WTC11 (cell line): ENCODE measurements around the gene TPP1. TPM values are rescaled to one million over a fixed set of nuclear protein-coding genes. Genes with fewer than 3 reads are reported as not detected.

Experiments
- ATAC-seq: fragments of 200-7000 bp; cut with Tn5 transposase; 2 replicates; pipeline ENCODE4 v1.10.0; 2021; ENCODE audit warnings: mild to moderate bottlenecking, moderate library complexity
- CTCF ChIA-PET: fragments of 300-600 bp; sonication (Branson Sonifier 250); formaldehyde crosslinking; loops from one replicate; lab custom pipeline; 2021; ENCODE audit warnings: antibody characterized with exemption; lab: Charles Lee
- POLR2A ChIA-PET: fragments of 350-600 bp; sonication (Branson Sonifier 250); formaldehyde crosslinking; loops from one replicate; lab custom pipeline; 2021; ENCODE audit warnings: antibody characterized with exemption; lab: Charles Lee
- DNase-seq: peaks from one replicate; pipeline ENCODE4 v3.0.0; 2021; ENCODE audit warnings: low spot score
- H3K27ac Mint-ChIP-seq: 2 replicates; pipeline ENCODE4 v1.8.0; 2021; ENCODE audit warnings: mixed read lengths
- H3K27me3 Mint-ChIP-seq: 2 replicates; pipeline ENCODE4 v1.8.0; 2021; ENCODE audit warnings: low read depth, mild to moderate bottlenecking, moderate library complexity, mixed read lengths
- H3K36me3 Mint-ChIP-seq: 2 replicates; pipeline ENCODE4 v1.8.0; 2021; ENCODE audit warnings: mixed read lengths
- H3K4me1 Mint-ChIP-seq: 2 replicates; pipeline ENCODE4 v1.8.0; 2022; ENCODE audit warnings: mixed read lengths
- H3K4me3 Mint-ChIP-seq: 2 replicates; pipeline ENCODE4 v1.8.0; 2021; ENCODE audit warnings: mild to moderate bottlenecking, moderate library complexity, mixed read lengths
- H3K9me3 Mint-ChIP-seq: 2 replicates; pipeline ENCODE4 v1.8.0; 2021; ENCODE audit warnings: mixed read lengths
- ATF1 ChIP-seq: sonication (generic); formaldehyde crosslinking; IDR thresholded peaks from 2 replicates; pipeline ENCODE4 v1.8.1; 2023; ENCODE audit warnings: mild to moderate bottlenecking, moderate library complexity, missing genetic modification reagents
- CREB1 ChIP-seq: sonication (generic); formaldehyde crosslinking; IDR thresholded peaks from 2 replicates; pipeline ENCODE4 v1.8.0; 2023; ENCODE audit warnings: mild to moderate bottlenecking, missing genetic modification reagents
- CREM ChIP-seq: sonication (generic); formaldehyde crosslinking; IDR thresholded peaks from 2 replicates; pipeline ENCODE4 v1.8.1; 2022; ENCODE audit warnings: mild to moderate bottlenecking, missing genetic modification reagents, moderate library complexity
- GTF2I ChIP-seq: fragments of 250-450 bp; sonication (Bioruptor Pico); conservative IDR thresholded peaks from 2 replicates; pipeline ENCODE4 v1.4.0; 2021; ENCODE audit warnings: mild to moderate bottlenecking
- HMGA2 ChIP-seq: fragments of 250-450 bp; sonication (Bioruptor Pico); IDR thresholded peaks from 2 replicates; pipeline ENCODE4 v1.4.0; 2021; ENCODE audit warnings: mild to moderate bottlenecking, moderate library complexity
- KAT7 ChIP-seq: sonication (generic); formaldehyde crosslinking; IDR thresholded peaks from 2 replicates; pipeline ENCODE4 v1.8.1; 2023; ENCODE audit warnings: missing genetic modification reagents, mild to moderate bottlenecking, borderline replicate concordance
- NR3C1 ChIP-seq: sonication (generic); formaldehyde crosslinking; conservative IDR thresholded peaks from 2 replicates; pipeline ENCODE4 v1.8.1; 2023; ENCODE audit warnings: low read depth, mild to moderate bottlenecking, missing genetic modification reagents
- RELA ChIP-seq: sonication (generic); formaldehyde crosslinking; IDR thresholded peaks from 2 replicates; pipeline ENCODE4 v1.8.1; 2022; ENCODE audit warnings: missing genetic modification reagents, mild to moderate bottlenecking, borderline replicate concordance
- SMAD3 ChIP-seq: sonication (generic); formaldehyde crosslinking; IDR thresholded peaks from 2 replicates; pipeline ENCODE4 v1.8.0; 2022; ENCODE audit warnings: missing genetic modification reagents, mild to moderate bottlenecking, borderline replicate concordance
- SMAD4 ChIP-seq: sonication (generic); formaldehyde crosslinking; IDR thresholded peaks from 2 replicates; pipeline ENCODE4 v1.8.0; 2022; ENCODE audit warnings: mild to moderate bottlenecking, missing genetic modification reagents
- SOX15 ChIP-seq: fragments of 250-450 bp; sonication (Bioruptor Pico); IDR thresholded peaks from 2 replicates; pipeline ENCODE4 v1.9.0; 2021; ENCODE audit warnings: mild to moderate bottlenecking
- SP1 ChIP-seq: sonication (generic); formaldehyde crosslinking; conservative IDR thresholded peaks from 2 replicates; pipeline ENCODE4 v1.8.1; 2022; ENCODE audit warnings: missing genetic modification reagents
- TEAD1 ChIP-seq: sonication (generic); formaldehyde crosslinking; IDR thresholded peaks from 2 replicates; pipeline ENCODE4 v1.8.0; 2022; ENCODE audit warnings: mild to moderate bottlenecking, missing genetic modification reagents
- TEAD4 ChIP-seq: sonication (generic); formaldehyde crosslinking; IDR thresholded peaks from 2 replicates; pipeline ENCODE4 v1.8.0; 2022; ENCODE audit warnings: mild to moderate bottlenecking, missing genetic modification reagents
- TP53 ChIP-seq: sonication (generic); formaldehyde crosslinking; IDR thresholded peaks from 2 replicates; pipeline ENCODE4 v1.8.1; 2023; ENCODE audit warnings: mild to moderate bottlenecking, missing genetic modification reagents
- ZNF121 ChIP-seq: sonication (generic); formaldehyde crosslinking; IDR thresholded peaks from 2 replicates; pipeline ENCODE4 v1.8.0; 2023; ENCODE audit warnings: missing genetic modification reagents
- ZNF263 ChIP-seq: sonication (generic); formaldehyde crosslinking; IDR thresholded peaks from 2 replicates; pipeline ENCODE4 v1.8.1; 2022; ENCODE audit warnings: low read depth, mild to moderate bottlenecking, moderate library complexity, missing genetic modification reagents
- total RNA-seq: library from RNA; stranded (reverse); gene quantifications from 3 replicates; pipeline ENCODE4 v1.2.3, GENCODE V29; 2021
- TF ChIP-seq, protein P1 (sequence below): sonication (generic); formaldehyde crosslinking; IDR thresholded peaks from 2 replicates; pipeline ENCODE4 v1.8.1; 2023; ENCODE audit warnings: mild to moderate bottlenecking, missing genetic modification reagents, moderate library complexity
- TF ChIP-seq, protein P2 (sequence below): sonication (generic); formaldehyde crosslinking; IDR thresholded peaks from 2 replicates; pipeline ENCODE4 v1.8.0; 2022; ENCODE audit warnings: mild to moderate bottlenecking, missing genetic modification reagents
- TF ChIP-seq, protein P3 (sequence below): sonication (generic); formaldehyde crosslinking; IDR thresholded peaks from 2 replicates; pipeline ENCODE4 v1.8.0; 2023; ENCODE audit warnings: missing genetic modification reagents
- TF ChIP-seq, protein P4 (sequence below): fragments of 250-450 bp; sonication (Bioruptor Pico); IDR thresholded peaks from 2 replicates; pipeline ENCODE4 v2.1.2; 2022; ENCODE audit warnings: mild to moderate bottlenecking, moderate library complexity
- TF ChIP-seq, protein P5 (sequence below): sonication (generic); formaldehyde crosslinking; conservative IDR thresholded peaks from 2 replicates; pipeline ENCODE4 v1.8.1; 2023; ENCODE audit warnings: mild to moderate bottlenecking, low read depth, missing genetic modification reagents, moderate library complexity

Gene TPP1
- total RNA-seq, 1 experiment from 2014 or later, result 36.2 TPM

DNA sequence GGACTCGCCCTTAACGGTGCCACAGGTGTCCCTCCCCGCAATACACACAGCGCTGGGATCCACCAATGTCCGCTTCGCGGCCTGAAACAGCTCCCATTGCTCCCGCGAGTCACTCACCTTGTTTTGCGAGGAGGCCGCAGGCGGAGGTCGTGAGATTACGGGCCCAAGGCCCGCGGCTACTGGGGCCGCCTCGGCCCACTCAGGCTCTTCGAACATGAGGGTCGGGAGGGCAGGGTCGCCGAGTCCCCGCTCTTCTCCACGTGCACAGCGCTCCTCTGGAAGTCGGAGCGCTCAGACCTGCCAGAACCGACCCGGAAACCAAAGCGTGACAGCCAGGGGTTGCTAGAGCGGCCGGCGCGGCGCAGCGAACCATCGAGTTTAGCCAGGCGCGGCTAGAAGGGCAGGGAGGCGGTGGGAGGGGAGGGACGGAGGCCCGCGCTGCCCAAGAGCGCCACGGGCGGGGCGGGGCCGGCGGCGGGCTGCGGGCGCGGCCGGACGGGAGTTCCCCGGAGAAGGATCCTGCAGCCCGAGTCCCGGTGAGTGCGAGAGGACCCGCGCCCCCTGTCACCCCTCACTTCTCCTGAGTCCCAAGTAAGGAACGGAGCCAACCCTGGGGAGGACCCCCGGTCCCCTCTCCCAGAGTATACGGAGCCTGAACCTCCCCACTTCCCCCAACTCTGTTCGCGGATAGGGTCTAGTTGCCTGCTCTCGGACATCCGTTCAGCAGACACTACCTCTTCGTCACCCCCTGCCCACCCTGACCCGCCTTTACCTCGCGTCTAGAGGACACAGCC, 15.7 kb downstream of the TPP1 start, which contains the start of the genes ILK and RRP8 (continued):
- peak; percentile 77; the same call in 1 of the 2 replicates for TF ChIP-seq RELA (CRISPR knock-in tag)
- TF ChIP-seq, protein P1, sequence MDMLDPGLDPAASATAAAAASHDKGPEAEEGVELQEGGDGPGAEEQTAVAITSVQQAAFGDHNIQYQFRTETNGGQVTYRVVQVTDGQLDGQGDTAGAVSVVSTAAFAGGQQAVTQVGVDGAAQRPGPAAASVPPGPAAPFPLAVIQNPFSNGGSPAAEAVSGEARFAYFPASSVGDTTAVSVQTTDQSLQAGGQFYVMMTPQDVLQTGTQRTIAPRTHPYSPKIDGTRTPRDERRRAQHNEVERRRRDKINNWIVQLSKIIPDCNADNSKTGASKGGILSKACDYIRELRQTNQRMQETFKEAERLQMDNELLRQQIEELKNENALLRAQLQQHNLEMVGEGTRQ (CRISPR knock-in tag), result peak; percentile 65
- TF ChIP-seq CREM (CRISPR knock-in tag), result peak; percentile 62
- TF ChIP-seq SOX15 (CRISPR knock-in tag), result no peak
- 0 out of 2 replicates have a peak, but pooled peaks have one; percentile 95 for TF ChIP-seq KAT7 (CRISPR knock-in tag)
- TF ChIP-seq HMGA2 (CRISPR knock-in tag), result no peak
- no peak for TF ChIP-seq ZNF121 (CRISPR knock-in tag)
- TF ChIP-seq ATF1 (CRISPR knock-in tag), result no peak
- TF ChIP-seq ZNF263 (CRISPR knock-in tag), result no peak
- TF ChIP-seq NR3C1, result 0 out of 2 replicates have a peak, but pooled peaks have one; percentile 53
- peak; percentile 87; the same call in 1 of the 2 replicates for TF ChIP-seq TP53
- TF ChIP-seq, protein P2, sequence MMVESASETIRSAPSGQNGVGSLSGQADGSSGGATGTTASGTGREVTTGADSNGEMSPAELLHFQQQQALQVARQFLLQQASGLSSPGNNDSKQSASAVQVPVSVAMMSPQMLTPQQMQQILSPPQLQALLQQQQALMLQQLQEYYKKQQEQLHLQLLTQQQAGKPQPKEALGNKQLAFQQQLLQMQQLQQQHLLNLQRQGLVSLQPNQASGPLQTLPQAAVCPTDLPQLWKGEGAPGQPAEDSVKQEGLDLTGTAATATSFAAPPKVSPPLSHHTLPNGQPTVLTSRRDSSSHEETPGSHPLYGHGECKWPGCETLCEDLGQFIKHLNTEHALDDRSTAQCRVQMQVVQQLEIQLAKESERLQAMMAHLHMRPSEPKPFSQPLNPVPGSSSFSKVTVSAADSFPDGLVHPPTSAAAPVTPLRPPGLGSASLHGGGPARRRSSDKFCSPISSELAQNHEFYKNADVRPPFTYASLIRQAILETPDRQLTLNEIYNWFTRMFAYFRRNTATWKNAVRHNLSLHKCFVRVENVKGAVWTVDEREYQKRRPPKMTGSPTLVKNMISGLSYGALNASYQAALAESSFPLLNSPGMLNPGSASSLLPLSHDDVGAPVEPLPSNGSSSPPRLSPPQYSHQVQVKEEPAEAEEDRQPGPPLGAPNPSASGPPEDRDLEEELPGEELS (CRISPR knock-in tag), result peak; percentile 93
- TF ChIP-seq, protein P3, sequence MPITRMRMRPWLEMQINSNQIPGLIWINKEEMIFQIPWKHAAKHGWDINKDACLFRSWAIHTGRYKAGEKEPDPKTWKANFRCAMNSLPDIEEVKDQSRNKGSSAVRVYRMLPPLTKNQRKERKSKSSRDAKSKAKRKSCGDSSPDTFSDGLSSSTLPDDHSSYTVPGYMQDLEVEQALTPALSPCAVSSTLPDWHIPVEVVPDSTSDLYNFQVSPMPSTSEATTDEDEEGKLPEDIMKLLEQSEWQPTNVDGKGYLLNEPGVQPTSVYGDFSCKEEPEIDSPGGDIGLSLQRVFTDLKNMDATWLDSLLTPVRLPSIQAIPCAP (CRISPR knock-in tag), result no peak
- no peak for TF ChIP-seq GTF2I (CRISPR knock-in tag)

DNA sequence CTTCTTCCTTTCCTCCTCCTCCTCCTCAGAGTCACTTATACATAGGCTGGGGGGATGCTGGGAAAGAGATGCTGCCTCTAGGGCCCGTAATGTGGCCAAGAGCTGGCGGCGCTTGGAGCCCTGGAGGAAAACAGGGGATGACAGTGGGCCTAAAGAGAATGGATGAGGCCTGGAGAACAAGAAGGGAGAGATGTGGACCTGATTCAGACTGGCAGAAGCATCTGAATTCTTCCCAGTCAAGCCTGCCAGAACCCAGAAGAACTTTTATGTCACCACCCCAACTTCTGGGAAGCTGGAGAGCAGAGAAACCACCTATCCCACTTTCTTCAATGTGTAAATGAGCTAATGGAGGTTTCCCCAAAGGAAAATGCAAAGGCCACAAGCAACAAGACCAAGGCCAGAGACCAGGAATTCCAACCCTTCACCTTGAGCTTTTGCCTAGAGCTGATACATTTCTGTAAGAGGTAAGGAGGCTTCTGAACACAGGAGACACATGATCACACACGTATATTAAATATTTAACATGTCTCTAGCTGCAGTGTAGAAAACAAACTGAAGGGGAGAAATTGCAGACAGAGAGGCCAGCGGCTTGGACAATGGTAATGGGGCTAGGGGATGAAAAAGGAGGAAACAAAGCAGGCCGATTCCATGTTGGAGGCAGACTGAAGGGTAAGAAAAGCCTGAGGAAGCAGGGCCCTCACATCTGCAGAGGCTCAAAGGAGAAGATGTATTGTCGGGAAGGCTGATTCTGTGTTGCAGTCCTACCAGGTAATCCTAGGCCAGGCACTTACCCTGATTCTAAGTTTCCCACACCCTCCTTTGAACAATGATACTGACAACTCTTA, 16.9 kb downstream of the TPP1 start:
- no peak overlapping the region for H3K4me3 Mint-ChIP-seq
- DNase-seq (no peak), ATAC-seq (no peak)
- CTCF ChIA-PET, result interaction anchor here (0.7 to 4.0 kb wide), 5 partner anchors 8 to 119 kb away, joined by 3 to 12 read pairs (median 3); partner anchors contain the start of genes MRPL17 and TAF10
- peaks cover 11% of the 10 kb centered on the region for H3K4me1 Mint-ChIP-seq
- H3K27me3 Mint-ChIP-seq, result no peaks in the 10 kb centered on the region
- no peaks in the 10 kb centered on the region for H3K9me3 Mint-ChIP-seq
- no peak for TF ChIP-seq SMAD4 (CRISPR knock-in tag)
- no peak for TF ChIP-seq TEAD4 (CRISPR knock-in tag)
- TF ChIP-seq SOX15 (CRISPR knock-in tag), result no peak
- no peak for TF ChIP-seq SMAD3 (CRISPR knock-in tag)
- TF ChIP-seq TEAD1 (CRISPR knock-in tag), result no peak
- TF ChIP-seq, protein P4, sequence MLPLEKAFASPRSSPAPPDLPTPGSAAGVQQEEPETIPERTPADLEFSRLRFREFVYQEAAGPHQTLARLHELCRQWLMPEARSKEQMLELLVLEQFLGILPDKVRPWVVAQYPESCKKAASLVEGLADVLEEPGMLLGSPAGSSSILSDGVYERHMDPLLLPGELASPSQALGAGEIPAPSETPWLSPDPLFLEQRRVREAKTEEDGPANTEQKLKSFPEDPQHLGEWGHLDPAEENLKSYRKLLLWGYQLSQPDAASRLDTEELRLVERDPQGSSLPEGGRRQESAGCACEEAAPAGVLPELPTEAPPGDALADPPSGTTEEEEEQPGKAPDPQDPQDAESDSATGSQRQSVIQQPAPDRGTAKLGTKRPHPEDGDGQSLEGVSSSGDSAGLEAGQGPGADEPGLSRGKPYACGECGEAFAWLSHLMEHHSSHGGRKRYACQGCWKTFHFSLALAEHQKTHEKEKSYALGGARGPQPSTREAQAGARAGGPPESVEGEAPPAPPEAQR (CRISPR knock-in tag), result no peak
- TF ChIP-seq SP1 (CRISPR knock-in tag), result no peak
- TF ChIP-seq, protein P5, sequence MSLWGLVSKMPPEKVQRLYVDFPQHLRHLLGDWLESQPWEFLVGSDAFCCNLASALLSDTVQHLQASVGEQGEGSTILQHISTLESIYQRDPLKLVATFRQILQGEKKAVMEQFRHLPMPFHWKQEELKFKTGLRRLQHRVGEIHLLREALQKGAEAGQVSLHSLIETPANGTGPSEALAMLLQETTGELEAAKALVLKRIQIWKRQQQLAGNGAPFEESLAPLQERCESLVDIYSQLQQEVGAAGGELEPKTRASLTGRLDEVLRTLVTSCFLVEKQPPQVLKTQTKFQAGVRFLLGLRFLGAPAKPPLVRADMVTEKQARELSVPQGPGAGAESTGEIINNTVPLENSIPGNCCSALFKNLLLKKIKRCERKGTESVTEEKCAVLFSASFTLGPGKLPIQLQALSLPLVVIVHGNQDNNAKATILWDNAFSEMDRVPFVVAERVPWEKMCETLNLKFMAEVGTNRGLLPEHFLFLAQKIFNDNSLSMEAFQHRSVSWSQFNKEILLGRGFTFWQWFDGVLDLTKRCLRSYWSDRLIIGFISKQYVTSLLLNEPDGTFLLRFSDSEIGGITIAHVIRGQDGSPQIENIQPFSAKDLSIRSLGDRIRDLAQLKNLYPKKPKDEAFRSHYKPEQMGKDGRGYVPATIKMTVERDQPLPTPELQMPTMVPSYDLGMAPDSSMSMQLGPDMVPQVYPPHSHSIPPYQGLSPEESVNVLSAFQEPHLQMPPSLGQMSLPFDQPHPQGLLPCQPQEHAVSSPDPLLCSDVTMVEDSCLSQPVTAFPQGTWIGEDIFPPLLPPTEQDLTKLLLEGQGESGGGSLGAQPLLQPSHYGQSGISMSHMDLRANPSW (CRISPR knock-in tag), result no peak
- no peak for TF ChIP-seq CREB1 (CRISPR knock-in tag)
- TF ChIP-seq, protein P2 (CRISPR knock-in tag), result no peak
- TF ChIP-seq HMGA2 (CRISPR knock-in tag), result no peak
- peaks cover 17% of the 10 kb centered on the region for H3K36me3 Mint-ChIP-seq
- POLR2A ChIA-PET, result interaction anchor here (0.6 to 1.5 kb wide), 3 partner anchors 10 to 121 kb away, joined by 3 to 7 read pairs (median 5); partner anchors contain the start of genes ARFIP2, TAF10 and TIMM10B
- no peak overlapping the region for H3K27ac Mint-ChIP-seq
